Activated T-cell treated with anti-CD3 and anti-CD28 coated beads for 24 hours (primary cell): Measurements from ENCODE around the gene DIRAS1.

Source experiments
- DNase-seq: peaks from one replicate; pipeline ENCODE4 v3.0.0-alpha.2; 2020; ENCODE audit warnings: low read depth

The DIRAS1 gene

DNA sequence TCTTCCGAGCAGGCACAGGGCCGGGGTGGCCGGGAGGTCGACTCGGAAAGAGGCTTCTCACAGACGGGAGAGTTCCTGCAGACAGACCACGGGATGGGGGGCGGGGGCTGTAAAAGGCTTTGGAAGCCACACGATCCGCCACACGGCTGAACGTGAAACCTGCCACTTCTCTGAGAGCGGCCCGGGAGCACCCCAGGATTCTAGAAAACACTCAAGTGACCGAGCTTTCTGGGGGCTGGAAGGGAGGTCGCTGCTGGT is 34.2 kb upstream of the DIRAS1 start:
- no peak for DNase-seq

DNA sequence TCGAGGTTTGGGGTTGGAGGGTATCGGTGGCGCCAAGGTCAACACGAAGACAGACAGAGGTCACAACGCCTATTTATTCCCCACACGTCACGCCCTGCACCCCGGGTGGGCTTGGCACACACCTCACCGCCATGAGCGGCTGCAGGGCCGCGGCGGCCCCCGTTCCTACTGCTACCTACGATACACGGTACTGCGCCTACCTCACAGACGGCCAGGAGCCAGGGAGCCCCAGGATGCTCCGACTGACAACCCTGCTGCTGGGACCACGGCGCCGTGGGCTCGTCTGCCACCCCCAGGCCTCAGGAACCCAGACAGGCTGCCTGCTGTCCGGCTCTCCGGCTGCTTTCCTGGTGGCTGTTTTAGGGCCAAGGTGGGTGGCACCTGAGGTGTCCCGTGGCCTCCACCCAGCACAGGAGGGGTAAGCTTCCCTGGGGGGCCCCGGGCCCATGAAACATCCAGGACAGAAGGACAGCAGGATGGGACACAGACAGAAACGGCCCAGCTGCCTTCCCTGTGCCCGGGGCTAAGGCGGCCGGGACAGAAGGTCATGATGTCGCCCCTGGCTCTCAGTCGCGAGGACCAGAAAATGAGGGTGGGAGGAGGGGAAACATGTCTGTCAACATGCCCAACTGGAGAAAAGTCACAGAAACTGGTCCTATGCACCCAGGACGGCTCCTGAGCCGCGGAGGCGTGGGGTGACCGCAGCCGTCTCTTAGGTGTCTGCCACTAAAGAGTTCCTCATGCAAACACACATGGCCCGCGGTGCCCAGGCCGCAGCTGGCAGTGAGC is 33.7 kb upstream of the DIRAS1 start:
- DNase-seq: no peak

DNA sequence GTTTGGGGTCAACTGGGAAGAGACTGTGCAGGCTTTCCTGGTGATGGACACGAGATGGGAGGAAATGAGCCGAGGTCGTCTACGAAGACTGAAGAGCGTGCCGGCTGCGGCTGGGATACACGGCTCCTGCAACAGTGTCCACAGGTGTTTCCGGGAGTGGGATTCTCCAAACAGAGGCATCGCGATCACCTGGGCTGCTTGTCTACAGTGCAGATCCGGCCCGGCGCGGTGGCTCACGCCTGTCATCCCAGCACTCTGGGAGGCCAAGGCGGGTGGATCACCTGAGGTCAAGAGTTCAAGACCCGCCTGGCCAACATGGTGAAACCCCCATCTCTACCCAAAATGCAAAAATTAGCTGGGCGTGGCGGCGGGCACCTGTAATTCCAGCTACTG is 30.3 kb upstream of the DIRAS1 start:
- no peak for DNase-seq

DNA sequence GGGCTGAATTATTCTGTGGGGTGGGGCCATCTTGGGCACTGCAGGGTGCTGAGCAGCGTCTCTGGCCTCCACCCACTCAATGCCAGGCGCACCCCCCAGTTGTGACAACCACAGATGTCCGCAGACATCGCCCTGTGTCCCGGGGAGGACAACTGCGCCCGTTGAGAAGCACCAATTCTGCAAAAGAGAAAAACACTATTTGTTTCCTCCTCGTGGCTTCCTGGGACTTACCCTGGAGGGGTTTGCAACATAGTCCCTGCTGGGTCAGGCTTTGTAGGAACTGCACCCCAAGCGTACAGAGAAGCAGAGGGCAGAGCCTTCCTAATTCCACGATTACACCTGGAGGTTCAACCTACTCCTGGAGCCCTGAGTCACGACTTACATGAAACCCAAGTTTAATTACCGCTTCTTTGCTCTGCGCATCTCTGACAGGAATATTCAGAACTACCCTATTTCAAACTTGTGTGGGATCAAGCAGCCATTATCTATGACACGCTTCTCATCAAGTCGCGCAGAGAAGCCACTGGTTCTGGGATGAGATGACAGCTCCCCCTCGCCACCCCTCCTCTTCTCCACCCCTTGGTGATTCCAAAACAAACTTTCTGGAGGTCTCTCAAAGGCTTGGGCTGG is 29.8 kb upstream of the DIRAS1 start:
- no peak for DNase-seq

DNA sequence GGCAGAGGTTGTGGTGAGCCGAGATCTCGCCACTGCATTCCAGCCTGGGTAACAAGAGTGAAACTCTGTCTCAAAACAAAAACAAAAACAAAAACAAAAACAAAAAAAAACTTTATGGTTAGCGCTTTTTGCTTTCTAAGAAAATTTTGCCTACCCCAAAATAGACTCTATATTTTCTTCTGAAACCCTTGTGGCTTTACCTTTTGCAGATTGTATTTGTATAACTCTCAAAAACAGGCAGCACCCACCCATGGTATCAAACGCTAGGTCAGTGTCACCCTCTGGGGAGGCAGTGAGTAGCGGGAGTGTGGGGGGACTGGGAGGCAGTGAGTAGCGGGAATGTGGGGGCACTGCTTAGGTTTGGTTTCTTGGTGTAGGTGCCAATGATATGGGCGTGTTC is 26.2 kb upstream of the DIRAS1 start:
- no peak for DNase-seq

DNA sequence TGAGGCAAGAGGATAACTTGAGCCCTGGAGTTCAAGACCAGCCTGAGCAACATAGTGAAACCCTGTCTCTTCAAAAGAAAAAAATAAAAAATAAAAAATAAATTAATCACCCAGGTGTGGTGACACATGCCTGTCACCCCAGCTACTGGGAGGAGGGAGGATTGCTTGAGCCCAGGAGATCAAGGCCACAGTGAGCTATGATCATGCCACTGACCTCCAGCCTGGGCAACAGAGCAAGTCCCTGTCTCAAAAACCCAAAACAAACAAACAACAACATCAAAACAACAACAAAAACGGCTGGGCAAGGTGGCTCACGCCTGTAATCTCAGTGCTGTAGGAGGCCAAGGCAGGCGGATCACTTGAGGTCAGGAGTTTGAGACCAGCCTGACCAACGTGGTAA is 22.9 kb upstream of the DIRAS1 start:
- DNase-seq: no peak

DNA sequence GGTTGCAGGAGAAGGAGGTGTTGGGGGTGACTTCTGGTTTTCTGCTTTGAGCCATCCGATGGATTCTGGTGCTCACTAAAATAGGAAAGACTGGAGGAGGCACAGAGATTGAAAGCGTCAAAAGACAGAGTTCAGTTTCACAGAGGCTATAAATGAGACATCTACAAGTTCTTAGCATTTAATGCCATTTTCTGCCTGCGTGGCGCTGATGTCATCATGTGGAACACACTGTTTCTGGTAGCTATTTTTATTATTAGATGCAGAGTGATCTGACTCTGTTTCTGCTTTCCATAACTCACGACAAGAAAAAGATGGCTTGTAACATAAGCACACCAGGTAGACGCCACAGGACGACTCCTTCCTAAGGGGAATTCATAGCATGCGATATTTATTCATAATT is 21.9 kb upstream of the DIRAS1 start:
- DNase-seq: no peak

DNA sequence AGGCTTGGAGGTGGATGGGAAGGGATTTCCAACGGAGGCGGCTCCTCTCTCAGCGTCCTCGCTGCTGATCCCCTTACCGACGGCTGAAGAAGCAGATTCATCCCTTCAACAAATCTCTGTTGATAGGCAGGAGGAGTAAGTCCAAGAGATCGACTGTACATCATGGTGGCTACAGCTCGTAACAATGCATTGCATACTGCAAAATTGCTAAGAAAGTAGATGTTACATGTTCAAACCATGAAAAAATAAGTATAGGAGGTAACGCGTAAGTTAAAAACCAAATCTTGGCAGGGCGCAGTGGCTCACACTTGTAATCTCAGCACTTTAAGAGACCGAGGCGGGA is 19.1 kb upstream of the DIRAS1 start:
- no peak for DNase-seq

DNA sequence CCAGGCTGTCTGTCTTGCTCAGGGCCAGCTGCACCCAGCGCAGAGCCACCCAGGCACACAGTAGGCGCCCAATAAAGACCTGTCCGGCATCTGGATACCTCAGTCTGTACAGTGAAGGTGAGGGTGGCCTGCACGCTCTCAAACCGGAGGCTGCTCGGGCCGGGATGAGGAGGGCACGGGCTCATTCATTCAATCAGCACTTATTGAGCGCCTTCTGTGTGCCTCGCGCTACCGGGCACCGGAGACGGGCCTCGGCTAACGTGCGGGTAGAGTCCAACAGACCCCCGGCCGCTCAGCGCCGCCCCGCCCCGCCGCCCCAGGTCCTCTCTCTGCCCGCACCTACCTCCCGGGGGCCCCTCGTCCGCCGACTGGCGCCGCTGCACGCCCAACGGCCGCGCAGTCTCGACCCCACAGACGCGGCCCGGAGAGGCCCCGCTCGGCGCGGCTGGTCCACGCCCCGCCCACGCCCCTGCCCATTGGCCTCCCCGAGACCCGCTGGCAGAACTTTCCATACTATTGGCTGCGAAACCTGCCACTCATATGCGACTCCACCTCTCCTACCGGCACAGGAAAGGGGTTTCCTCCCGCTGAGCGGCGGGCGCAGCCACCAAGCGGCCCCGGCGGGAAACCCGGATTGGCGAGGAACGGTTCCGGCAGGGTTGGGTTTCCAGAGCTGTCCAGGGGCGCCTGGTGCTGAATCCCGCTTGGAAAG is 18.6 kb upstream of the DIRAS1 start, which contains the start of gene SLC39A3:
Gene SLC39A3 (minus strand): TSS at position 416 of the 712 bp plus-strand sequence. CDS start 2,760 bp downstream, outside the sequence.
- peak; percentile 100 for DNase-seq

DNA sequence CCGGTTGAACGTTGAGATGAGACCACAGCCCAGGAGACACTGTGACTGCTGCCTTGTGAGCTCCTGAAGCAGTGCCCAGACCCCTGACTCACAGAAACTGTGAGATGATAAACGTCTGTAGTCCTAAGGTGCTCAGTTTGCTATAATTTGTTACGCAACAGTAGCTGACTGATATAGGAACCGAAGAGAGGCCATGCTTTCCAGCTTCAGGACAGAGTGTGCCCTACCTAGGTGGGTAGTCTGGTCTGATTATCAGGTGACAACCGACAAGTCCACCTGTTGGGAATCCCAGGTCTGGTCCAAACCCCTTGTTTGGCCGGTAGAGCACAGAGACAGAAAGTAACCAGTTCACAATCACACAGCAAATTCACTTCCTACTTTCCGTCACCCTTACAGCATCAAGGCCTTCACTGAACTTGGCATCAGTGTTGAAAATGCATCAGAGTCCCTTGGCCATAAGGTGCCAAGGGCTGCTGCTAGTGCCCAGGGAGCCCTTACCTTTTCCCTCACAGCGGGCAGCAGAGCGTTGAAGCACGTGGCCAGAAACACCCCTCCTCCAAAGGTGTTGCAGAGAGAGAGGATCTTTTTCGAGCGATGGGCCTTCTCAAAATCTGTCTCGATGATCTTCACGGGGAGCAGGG is 15.5 kb upstream of the DIRAS1 start:
- no peak for DNase-seq

DNA sequence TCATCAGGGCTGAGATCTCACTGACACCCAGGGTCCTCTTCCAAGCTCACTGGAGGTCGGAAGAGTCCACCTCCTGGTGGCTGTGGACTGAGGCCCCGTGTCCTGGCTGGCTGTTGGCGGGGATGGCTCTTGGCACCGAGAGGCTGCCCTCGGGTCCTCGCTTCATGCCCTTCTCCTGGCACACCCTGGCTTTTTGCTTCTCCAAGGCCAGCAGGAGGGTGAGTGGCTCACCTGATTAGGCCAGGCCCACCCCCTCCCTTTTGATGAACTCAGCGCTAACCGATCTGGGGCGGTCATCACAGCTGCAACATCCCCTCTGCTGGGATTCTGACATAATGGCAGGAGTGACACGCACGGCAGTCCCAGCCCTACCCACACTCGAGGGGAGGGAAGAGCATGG is 14.2 kb upstream of the DIRAS1 start:
- DNase-seq: no peak

DNA sequence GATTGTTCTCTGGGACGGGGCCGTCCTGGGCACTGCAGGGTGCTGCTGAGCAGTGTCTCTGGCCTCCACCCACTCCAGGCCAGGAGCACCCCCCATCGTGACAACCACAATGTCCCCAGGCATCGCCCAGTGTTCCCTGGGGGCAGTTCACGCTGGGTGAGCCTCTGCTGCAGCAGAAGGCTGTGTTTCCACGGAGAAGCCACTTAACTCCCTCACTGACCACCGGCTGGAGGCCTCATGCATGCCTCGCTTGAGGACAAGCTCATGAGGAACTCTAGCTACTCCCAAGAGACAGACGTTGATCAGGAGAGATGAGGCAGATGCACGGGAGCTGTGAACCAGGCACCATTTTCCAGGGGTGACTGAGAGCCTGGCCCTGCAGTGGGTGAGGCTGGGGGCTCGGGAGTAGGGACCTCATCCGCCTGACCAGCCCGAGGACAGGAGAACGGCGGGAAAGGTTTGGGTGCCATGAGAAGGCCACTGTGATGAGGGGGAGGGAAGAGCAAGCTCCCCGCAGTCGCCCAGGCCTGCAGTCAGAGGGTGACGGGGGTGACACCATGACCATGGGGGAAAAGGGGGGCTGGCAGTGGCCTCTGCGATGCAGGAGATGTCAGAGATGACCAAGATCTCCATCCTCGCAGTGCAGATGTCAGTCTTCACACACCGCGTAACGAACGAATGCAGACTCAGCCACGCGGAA is 13.6 kb upstream of the DIRAS1 start:
- DNase-seq: no peak

DNA sequence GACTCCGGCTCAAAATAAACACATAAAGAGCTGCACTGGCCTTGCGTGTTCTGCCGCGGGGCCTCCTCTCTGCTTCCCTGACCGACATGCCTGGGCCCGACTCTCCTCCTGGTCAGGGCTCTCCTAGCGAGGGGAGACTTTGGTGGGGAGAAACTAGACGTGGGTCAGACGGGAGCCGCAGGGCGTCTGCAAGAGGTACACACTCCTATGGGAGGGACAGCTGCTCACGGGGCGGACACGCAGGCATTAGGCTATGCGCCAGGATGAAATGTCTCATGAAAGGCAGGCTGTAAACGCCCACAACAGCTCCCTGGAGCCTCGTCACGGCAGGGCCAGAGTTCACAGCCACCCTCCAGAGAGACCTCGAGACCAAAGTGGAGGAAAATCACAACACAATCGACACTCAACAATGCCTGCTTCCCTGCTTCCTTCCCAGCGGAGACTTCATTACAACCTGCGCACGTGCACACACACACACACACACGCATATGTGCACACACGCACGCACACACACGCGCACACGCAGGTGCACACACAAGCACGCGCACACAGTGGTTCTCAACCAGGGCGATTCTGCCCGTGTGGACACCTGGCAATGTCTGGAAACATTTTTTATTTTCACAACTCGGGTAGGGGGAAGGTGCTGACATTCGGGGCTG is 12.9 kb upstream of the DIRAS1 start:
- DNase-seq: no peak

DNA sequence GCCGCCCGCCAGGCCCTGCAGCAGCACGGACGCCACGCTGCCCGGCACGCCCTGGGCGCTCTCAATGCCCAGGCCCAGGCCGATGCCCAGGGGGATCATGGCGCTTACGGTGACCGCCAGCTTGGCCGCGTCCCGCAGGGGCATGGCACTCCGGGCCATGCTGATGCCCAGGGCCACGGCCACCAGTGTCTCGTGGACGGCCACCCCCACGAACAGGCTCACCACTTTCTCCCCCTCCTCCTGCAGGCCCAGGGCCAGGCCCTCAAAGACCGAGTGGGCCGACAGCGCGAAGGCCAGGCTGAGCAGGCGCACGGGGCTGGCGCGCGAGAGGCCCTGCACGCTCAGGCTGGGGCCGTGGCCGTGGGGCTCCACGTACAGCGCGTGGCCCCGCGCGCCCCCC is 11.7 kb upstream of the DIRAS1 start:
- DNase-seq: no peak

DNA sequence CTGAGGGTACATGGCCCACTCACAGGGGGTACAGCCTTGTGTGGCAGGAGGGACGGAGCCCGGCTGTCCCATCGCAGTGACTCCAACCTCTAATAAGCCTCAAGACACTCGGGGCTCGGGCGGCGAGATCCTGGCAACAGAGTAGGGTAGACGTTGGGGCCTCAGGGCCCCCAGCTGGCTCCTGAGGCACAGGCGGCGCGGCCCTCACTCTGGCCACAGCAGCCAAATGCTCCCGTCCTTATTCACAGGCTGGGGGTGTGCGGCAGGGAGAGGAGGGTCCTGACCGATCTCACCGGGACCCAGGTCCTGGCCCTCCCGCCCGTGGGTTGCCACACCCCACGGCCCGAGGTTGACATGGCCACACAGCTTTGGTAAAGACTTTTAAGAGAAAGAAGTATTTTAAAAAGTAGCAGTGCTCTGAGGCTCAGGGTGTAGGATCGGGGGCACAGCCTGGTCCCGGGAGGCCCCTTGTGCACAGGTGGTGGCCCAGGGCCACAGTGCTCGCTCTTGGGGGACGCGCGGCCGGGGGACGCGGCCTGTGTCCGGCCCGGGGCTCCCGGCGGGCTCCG is 11.1 kb upstream of the DIRAS1 start:
- DNase-seq: no peak

DNA sequence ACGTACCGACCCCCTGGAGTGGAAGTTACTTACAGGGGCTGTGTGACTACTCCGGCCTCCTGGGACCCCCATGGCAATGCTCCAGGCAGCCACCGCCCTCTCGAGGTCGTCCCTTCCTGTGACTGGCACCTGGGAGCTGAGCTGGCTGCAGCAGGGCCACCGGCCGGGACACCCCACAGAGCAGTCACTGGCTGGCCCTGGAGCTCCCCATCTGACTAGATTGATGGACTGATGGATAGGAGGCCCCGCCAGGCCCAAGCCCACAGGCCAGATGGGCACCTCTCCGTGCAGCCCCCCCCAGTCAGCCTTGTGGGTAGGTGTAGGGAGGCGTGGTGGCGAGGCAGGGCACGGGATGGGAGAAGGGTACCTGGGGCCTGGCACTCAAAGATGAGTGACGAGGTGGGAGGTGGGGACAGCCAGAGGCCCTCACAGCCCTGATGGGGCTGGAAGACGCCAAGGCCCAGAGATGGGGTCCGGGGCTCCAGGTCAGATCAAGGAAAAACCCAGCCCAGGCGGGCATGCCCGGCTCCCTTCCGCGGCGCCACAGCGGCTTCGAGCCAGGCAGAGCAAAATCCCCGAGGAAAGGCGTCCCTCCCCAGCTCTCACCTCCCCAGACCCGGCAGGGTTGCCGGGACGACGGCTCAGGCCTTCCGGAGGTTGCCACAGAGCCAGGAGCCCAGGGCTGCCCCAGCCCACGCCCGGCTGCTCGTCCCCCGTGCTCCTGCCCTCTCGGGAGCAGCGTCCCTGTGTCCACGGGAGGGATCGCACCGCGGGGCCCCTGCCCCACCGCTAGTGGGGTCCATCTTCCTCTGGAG is 10.2 kb upstream of the DIRAS1 start:
- DNase-seq: no peak

DNA sequence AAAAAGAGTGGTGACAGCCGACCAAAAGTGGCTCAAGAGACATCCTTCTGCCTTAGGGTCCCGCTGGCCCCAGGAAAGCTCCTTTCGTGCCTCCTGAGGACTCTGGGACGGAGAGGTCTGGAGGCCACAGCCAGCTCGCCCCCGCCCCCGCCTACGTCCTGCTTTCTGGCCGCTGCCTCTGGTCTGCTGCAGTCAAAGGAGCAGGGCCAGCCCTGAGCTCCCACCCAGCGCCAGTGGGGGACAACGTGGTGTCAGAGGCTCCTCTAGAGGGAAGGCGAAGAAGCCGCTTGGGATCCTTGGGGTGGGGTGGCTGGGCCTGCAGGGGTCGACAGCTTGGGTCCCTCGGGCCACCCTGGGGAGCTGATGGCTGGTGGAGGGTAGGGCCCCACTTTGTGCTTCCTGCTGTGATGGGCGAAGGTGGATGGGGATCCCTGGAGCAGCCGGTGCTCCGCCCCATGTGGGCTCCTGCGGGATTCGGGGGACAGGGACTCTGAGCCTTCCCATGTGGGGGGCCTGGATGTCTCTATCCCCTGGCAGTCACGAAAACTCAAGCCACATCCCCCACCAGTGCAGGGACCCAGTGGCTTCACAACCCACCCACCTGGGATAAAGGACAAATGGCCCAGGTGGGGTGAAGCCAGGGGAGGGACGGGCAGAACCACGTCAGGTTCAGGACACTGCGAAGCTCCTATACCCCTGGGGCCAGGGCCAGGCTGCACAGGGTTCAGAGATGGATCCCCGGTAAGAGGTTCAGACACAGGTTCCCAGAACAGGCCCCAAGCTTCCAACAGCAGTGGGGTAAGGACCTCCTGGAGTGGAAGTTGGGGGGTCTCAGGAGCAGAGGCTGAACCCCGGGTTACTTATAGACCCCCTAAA is 9.0 kb upstream of the DIRAS1 start:
- no peak for DNase-seq

DNA sequence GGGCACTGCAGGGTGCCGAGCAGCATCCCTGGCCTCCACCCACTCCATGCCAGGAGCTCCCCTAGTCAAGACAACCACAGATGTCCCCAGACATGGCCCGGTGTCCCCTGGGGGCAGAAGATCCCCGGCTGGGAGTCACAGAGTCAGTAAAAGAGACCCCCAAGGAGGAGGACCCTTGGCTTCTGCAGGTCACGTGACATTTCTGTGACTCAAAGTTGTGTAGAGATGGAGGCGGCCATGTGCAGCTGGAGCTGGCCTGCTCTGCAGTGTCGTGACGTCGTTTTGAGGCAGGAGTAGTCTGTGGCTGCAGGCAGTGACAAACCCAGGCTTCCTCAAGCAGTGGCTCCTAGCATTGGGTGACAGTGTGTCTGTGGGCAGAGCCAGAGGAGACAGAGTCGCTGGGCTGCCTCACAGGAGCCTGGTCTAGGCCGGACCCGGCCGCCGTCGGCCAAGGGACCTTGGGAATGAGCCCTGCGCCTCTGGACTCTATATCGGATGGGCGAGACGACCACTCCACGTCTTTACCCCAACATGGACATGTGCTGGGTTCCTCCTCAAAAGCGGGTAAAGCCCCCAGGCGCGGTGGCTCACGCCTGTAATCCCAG is 7.7 kb upstream of the DIRAS1 start:
- DNase-seq: no peak

DNA sequence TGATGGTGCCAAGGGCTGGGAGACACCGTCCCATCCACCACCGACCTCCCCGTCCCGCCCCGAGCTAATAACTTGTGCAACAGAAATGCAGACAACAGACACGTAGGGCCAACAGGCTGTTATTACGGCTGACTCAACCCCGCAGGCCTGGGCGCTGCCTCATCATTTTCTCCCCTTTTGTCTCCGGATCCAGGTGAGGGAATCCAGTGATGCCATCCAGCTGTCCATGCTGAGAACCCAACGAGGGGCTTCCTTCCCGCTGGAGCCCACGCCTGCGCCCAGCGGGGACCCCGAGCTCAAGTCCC is 6.4 kb upstream of the DIRAS1 start:
- DNase-seq: no peak
